Parathyroid adenoma (tissue), 2 donors: ENCODE results near the gene SGCA.
A peak's percentile ranks its signal among the peaks of the same experiment; 100 is the strongest.

Experiments used
- H2AFZ ChIP-seq: fragments of 300-600 bp; sonication (generic); one replicate; pipeline ENCODE4 v1.7.0; 2017; ENCODE audit warnings: antibody characterized with exemption, mild to moderate bottlenecking
- H3K27ac ChIP-seq: fragments of 300-600 bp; sonication (generic); one replicate; pipeline ENCODE4 v1.7.0; 2017
- H3K27me3 ChIP-seq: fragments of 300-600 bp; sonication (generic); one replicate; pipeline ENCODE4 v1.7.0; 2017; ENCODE audit warnings: low read length; ENCODE audit not compliant: control insufficient read depth, insufficient read depth
- H3K36me3 ChIP-seq: fragments of 300-600 bp; sonication (generic); one replicate; pipeline ENCODE4 v1.7.0; 2017; ENCODE audit warnings: low read length; ENCODE audit not compliant: control insufficient read depth, insufficient read depth
- H3K4me1 ChIP-seq: fragments of 300-600 bp; sonication (generic); one replicate; pipeline ENCODE4 v1.7.0; 2017; ENCODE audit warnings: control low read depth
- H3K4me2 ChIP-seq: fragments of 300-600 bp; sonication (generic); one replicate; pipeline ENCODE4 v1.7.0; 2017; ENCODE audit warnings: low read length
- H3K4me3 ChIP-seq: fragments of 300-600 bp; sonication (generic); one replicate; pipeline ENCODE4 v1.7.0; 2017; ENCODE audit warnings: low read depth, low read length
- H3K79me2 ChIP-seq: fragments of 300-600 bp; sonication (generic); one replicate; pipeline ENCODE4 v1.7.0; 2017; ENCODE audit warnings: control low read depth
- H3K9ac ChIP-seq: fragments of 300-600 bp; sonication (generic); one replicate; pipeline ENCODE4 v1.7.0; 2017; ENCODE audit warnings: mild to moderate bottlenecking
- H3K9me3 ChIP-seq: fragments of 300-600 bp; sonication (generic); one replicate; pipeline ENCODE4 v1.7.0; 2017; ENCODE audit warnings: low read length; ENCODE audit not compliant: control insufficient read depth
- TF ChIP-seq, protein P1 (sequence below): fragments of 300-600 bp; sonication (generic); IDR thresholded peaks from one replicate; pipeline ENCODE4 v1.7.0; 2017; ENCODE audit warnings: antibody characterized with exemption, mild to moderate bottlenecking
- donor health status: primary hyperparathyroidism.

The SGCA gene

GRCh38 chr17:50155115-50155819 is 10.5 kb upstream of the SGCA start:
- no peaks in the 10 kb centered on the region for H3K36me3 ChIP-seq
- H3K9ac ChIP-seq, result no peak overlapping the region
- H3K27ac ChIP-seq, result no peak overlapping the region
- H3K9me3 ChIP-seq, result no peaks in the 10 kb centered on the region
- H3K27me3 ChIP-seq, result no peaks in the 10 kb centered on the region
- no peak overlapping the region for H3K4me3 ChIP-seq
- H3K4me1 ChIP-seq, result peaks cover 16% of the 10 kb centered on the region
- no peak overlapping the region for H2AFZ ChIP-seq
- TF ChIP-seq, protein P1, sequence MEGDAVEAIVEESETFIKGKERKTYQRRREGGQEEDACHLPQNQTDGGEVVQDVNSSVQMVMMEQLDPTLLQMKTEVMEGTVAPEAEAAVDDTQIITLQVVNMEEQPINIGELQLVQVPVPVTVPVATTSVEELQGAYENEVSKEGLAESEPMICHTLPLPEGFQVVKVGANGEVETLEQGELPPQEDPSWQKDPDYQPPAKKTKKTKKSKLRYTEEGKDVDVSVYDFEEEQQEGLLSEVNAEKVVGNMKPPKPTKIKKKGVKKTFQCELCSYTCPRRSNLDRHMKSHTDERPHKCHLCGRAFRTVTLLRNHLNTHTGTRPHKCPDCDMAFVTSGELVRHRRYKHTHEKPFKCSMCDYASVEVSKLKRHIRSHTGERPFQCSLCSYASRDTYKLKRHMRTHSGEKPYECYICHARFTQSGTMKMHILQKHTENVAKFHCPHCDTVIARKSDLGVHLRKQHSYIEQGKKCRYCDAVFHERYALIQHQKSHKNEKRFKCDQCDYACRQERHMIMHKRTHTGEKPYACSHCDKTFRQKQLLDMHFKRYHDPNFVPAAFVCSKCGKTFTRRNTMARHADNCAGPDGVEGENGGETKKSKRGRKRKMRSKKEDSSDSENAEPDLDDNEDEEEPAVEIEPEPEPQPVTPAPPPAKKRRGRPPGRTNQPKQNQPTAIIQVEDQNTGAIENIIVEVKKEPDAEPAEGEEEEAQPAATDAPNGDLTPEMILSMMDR, result no peak
- no peaks in the 10 kb centered on the region for H3K79me2 ChIP-seq
- no peak overlapping the region for H3K4me2 ChIP-seq

- TF ChIP-seq, protein P1, result no peak
- peaks cover 12% of the 10 kb centered on the region for H3K4me1 ChIP-seq
- no peaks in the 10 kb centered on the region for H3K27me3 ChIP-seq
- H3K4me3 ChIP-seq, result no peak overlapping the region
- no peak overlapping the region for H3K9ac ChIP-seq
- peak overlapping the region; percentile 19 for H2AFZ ChIP-seq
- H3K9me3 ChIP-seq, result no peaks in the 10 kb centered on the region
- no peak overlapping the region for H3K4me2 ChIP-seq
- H3K27ac ChIP-seq, result no peak overlapping the region
- H3K79me2 ChIP-seq, result no peaks in the 10 kb centered on the region
- no peaks in the 10 kb centered on the region for H3K36me3 ChIP-seq
These were observed 7.9 kb upstream of the SGCA start for GRCh38 chr17:50157891-50158290.

DNA sequence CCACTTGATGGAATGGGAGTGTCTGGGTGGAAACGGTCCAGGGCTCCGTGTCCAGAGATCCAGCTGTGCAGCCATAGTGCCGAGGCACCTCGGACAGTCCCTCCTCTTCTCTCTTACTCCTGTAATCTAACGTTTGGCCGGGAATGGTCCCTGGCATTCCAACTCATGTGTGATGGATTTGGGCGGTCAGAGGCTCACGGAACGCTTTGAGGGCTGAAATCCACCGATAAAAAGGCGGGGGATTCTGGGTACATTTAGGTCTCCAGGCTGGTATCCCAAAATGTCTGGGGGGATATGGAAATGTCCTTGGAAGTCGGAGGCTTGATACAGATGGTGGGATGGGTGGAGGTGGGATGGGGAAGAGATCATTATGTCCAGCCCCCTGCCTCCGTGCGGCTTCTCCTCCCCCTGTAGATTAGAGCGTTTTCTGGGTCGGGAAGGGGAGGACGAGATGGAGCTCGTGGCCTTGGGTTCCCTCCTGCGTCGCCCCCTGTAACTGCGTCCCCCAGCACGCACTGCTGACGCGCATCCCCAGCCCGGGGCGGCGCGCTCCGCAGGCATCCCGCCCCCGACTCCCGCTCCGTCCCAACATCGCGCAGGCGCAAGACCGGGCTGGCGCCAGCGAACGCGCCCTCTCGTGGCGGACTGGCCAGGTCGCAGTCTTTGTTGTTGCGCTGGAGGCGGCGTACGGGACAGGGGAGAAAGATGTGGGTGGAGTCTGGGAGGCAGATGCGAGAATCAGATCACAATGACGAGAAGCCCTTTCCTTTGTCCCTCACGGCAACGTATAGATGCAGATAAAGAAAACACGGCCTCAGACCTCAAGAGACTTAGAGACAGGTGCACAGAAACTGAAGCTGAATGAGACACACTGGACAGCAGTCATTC is 4.5 kb upstream of the SGCA start:
- H3K27me3 ChIP-seq, result no peaks in the 10 kb centered on the region
- H3K79me2 ChIP-seq, result no peaks in the 10 kb centered on the region
- H2AFZ ChIP-seq, result peak overlapping the region; percentile 63
- no peaks in the 10 kb centered on the region for H3K9me3 ChIP-seq
- H3K4me2 ChIP-seq, result peak overlapping the region; percentile 92
- no peaks in the 10 kb centered on the region for H3K36me3 ChIP-seq
- H3K4me3 ChIP-seq, result peak overlapping the region; percentile 70
- H3K27ac ChIP-seq, result no peak overlapping the region
- peaks cover 5% of the 10 kb centered on the region for H3K4me1 ChIP-seq
- no peak overlapping the region for H3K9ac ChIP-seq
- TF ChIP-seq, protein P1, result peak; percentile 93

GRCh38 chr17:50161911-50162288 is 3.9 kb upstream of the SGCA start:
- H3K4me3 ChIP-seq, result no peak overlapping the region
- H3K27ac ChIP-seq, result no peak overlapping the region

More at GRCh38 chr17:50161911-50162288, 3.9 kb upstream of the SGCA start:
- peak overlapping the region; percentile 63 for H2AFZ ChIP-seq
- TF ChIP-seq, protein P1, result no peak
- no peak overlapping the region for H3K9ac ChIP-seq
- peak overlapping the region; percentile 37 for H3K4me2 ChIP-seq
- no peaks in the 10 kb centered on the region for H3K27me3 ChIP-seq
- H3K4me1 ChIP-seq, result peaks cover 5% of the 10 kb centered on the region
- no peaks in the 10 kb centered on the region for H3K79me2 ChIP-seq
- H3K36me3 ChIP-seq, result no peaks in the 10 kb centered on the region
- H3K9me3 ChIP-seq, result no peaks in the 10 kb centered on the region
